Mononuclear cell (primary cell): ENCODE results near the gene ALX3. TPM values are rescaled to one million over a fixed set of nuclear protein-coding genes. Genes with fewer than 3 reads are reported as not detected.

ENCODE experiments used
- H3K27me3 ChIP-seq: 2 replicates; pipeline ENCODE4 v1.6.0; 2011; ENCODE audit warnings: low read length, control low read depth; ENCODE audit not compliant: insufficient read depth
- H3K4me1 ChIP-seq: 2 replicates; pipeline ENCODE4 v1.5.1; 2011; ENCODE audit warnings: mild to moderate bottlenecking, low read length, control low read depth; ENCODE audit not compliant: insufficient read depth
- H3K4me3 ChIP-seq: 2 replicates; pipeline ENCODE4 v1.5.1; 2011; ENCODE audit warnings: mild to moderate bottlenecking, low read length, moderate library complexity
- H3K9me3 ChIP-seq: 2 replicates; pipeline ENCODE4 v1.5.1; 2011; ENCODE audit warnings: low read depth, mild to moderate bottlenecking, control low read depth, low read length
- total RNA-seq: library from RNA; depleted of rRNA; stranded (reverse); fragments of >200 nt; gene quantifications from one replicate; pipeline ENCODE4 v1.2.3, GENCODE V29; 2012

Gene ALX3
- total RNA-seq, 1 donor = not detected

DNA sequence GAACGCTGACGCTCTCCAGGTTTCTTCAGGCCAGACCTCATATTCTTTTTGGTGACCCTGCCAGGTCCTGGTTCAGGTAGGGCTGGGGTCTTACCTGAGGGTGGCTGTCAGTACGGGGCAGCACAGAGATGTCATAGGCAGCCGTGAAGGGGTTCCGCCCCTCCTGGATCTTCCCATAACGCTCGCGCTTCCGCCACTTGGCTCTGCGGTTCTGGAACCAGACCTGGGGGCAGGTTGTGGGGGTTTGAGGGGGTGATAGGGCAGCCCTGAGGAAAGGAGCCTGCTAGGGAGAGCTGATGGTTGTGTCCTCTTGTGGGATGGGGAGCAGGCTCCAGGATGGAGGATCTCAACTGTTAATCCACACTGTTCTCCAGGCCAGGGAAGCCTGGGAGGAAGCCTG, 9.1 kb downstream of the ALX3 start:
- H3K9me3 ChIP-seq = no peaks in the 10 kb centered on the region
- H3K4me3 ChIP-seq = no peak overlapping the region
- peaks cover 4% of the 10 kb centered on the region for H3K4me1 ChIP-seq
- peaks cover 6% of the 10 kb centered on the region for H3K27me3 ChIP-seq

DNA sequence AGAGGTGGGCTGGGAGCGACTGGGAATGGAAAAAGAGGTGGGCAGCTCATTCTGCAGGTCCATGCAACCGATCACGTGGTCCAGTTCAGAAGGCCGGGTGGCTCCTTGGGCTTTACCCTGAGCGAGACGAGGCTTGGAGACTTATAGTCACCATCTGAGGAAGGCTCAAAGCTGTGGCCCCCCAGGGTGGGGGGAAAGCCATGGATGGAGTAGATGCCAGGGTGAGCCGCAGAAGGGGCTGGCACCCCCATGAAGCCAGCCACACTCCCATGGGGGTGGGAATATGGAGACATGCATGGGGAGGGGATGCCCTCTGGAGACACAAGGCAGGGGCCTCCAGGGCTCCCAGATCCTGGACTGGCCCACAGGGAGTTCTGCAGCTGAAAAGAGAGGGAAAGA, 9.8 kb downstream of the ALX3 start:
- Histone ChIP-seq H3K27me3 (no peaks in the 10 kb centered on the region), H3K4me3 (no peak overlapping the region), H3K9me3 (no peaks in the 10 kb centered on the region), H3K4me1 (peaks cover 4% of the 10 kb centered on the region)

DNA sequence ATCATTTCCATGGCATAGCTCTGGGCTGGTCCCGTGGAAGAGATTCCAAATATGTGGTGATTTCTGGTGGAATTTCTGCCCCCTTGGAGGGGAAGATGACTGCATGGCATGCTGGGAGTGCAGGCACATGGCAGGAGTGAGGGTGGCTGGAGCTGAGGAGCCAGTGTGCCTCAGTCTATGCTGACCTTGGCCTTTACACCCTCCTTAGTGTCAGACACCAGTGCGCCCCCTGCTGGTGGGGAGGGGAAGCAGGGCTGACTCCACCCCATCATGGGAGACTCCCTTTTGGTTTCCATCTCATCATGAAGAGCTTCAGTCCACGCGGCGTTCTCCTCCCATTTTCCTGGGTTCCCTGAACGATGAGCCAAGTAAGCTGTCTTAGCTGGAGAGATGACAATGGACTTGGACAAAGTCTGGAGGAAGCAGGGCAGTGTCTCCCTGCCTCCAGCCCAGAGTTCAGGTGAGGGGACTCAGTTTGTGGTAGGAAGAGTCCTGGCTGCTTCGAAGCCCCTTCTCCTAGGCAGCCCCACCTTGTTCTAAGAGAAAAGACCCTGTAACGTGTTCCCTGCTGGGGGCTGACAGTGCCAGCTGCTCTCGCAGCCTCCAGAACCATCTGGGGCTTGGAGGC, 10.3 kb downstream of the ALX3 start:
- Histone ChIP-seq H3K4me1 (peaks cover 4% of the 10 kb centered on the region), H3K9me3 (no peaks in the 10 kb centered on the region), H3K4me3 (no peak overlapping the region), H3K27me3 (no peaks in the 10 kb centered on the region)

DNA sequence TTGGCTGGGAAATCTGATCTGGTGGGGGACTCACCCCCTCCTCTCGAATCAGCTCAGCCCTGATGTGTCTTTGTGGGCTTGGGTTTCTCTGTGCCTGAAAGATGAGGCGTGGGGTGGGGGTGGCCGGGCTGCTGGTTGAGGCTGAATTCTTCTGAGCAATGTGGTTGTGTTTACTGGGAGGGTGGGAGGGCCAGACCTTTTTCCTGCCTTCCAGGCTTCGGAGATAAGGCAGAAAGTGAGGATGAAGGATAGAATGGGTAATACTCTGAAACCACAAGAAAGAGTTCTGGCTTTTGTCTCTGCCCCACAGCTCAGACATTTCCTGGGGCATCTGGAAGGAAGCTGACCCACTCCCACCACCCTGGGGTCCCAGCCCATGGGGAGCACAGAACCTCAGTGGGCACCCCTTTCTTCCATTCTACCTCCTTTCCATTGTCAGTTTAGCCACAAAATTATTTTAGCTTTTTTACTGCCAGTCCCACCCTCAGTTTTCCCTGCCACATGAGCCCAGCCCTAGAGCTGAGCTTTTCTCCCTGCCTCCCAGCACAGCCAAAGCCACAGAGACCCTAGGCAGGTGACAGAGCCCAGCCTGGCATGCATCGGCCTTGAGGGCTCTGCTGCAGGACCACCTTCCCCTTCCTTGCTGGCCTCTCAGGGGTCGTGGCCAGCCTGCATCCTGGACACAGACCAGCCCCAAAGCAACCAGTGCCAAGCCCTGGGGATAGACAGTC, 11.2 kb downstream of the ALX3 start:
- Histone ChIP-seq H3K4me1 (peaks cover 4% of the 10 kb centered on the region), H3K9me3 (no peaks in the 10 kb centered on the region), H3K4me3 (no peak overlapping the region), H3K27me3 (no peaks in the 10 kb centered on the region)

DNA sequence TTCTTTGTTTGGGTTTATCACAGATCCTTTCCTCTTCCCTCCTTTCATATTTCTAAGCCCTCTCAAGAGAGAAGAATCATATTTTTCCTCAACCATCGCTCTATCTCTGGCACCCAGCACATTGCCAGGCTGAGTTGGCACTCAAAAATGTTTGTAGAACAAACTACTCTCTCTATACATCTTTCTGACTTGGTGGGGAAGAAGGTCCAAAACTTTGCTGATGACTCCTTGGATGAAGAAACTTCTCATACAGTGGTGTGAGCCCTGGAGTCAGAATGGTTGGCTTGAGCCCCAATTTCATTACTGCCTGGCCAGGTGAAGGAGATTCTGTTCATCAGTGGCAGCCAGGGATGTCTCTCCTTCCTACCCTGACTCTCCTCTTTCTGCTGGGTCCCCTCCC, 11.9 kb downstream of the ALX3 start:
- peaks cover 4% of the 10 kb centered on the region for H3K4me1 ChIP-seq
- no peak overlapping the region for H3K4me3 ChIP-seq
- H3K9me3 ChIP-seq = no peaks in the 10 kb centered on the region
- no peaks in the 10 kb centered on the region for H3K27me3 ChIP-seq

DNA sequence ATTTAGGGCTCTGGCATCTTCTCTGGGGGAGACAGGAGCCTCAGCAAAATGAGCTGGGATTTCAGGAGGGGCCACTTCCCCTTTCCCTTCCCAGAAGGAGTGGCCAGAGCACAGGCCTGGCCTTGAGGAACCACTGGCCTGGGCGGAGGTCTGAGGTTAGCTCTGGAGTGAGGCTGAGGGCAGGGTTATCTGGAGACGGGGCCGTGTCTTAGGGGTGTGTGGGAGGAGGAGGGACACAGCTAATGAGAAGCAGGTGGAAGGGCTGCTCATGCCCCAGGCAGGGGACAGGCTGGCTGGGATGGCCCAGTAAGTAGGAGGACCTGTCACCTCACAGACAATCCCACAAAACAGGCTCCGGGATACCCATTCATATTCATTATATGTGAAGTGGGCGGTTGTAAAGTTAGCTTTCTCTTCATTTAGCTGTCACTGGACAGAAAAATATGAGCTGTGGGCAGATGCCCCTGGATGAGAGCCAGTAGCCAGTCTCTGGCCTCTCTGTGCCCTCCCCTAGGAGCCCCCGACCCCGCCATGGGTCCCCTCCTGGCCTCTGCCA, 12.4 kb downstream of the ALX3 start:
- H3K27me3 ChIP-seq = no peaks in the 10 kb centered on the region
- peaks cover 4% of the 10 kb centered on the region for H3K4me1 ChIP-seq
- H3K4me3 ChIP-seq = no peak overlapping the region
- H3K9me3 ChIP-seq = no peaks in the 10 kb centered on the region

DNA sequence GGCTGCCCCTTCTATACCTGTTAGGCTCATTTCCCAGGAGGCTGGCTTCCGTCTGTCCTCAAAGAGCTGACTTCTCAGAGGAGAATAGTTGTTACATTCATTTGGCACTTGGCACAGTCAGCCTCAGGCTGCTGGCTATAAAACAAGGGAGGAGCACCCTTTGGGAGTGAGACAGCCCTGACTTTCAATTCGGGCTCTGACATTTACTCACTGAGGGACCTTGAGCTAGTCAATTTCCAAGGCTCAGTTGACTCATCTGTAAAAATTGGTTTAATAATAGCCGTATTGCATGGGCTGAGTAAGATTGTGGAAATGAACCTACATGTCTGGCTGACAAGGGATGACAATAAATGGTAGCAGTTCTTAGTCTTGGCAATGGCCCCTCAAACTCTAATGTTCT, 13.7 kb downstream of the ALX3 start:
- Histone ChIP-seq H3K4me3 (no peak overlapping the region), H3K27me3 (no peaks in the 10 kb centered on the region), H3K4me1 (peaks cover 4% of the 10 kb centered on the region), H3K9me3 (no peaks in the 10 kb centered on the region)

DNA sequence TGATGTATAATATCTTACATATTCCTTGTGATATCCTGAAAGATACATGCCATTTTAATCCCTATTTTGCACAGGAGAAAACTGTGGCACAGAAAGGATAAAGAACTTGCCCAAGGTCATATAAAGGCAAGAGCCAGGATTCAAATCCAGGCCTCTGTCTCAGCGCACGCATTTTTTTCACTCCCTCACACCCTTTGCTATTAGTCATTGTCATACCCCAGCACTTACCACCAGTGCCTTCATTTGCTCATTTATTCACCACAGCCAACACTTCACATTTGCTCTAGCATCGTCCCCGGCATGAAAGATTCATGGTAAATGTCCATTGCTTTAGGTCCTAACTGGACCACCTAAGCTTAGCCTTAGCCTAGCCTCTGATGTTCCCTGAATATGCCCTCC, 14.2 kb downstream of the ALX3 start:
- no peaks in the 10 kb centered on the region for H3K9me3 ChIP-seq
- no peaks in the 10 kb centered on the region for H3K27me3 ChIP-seq
- peaks cover 4% of the 10 kb centered on the region for H3K4me1 ChIP-seq
- no peak overlapping the region for H3K4me3 ChIP-seq

DNA sequence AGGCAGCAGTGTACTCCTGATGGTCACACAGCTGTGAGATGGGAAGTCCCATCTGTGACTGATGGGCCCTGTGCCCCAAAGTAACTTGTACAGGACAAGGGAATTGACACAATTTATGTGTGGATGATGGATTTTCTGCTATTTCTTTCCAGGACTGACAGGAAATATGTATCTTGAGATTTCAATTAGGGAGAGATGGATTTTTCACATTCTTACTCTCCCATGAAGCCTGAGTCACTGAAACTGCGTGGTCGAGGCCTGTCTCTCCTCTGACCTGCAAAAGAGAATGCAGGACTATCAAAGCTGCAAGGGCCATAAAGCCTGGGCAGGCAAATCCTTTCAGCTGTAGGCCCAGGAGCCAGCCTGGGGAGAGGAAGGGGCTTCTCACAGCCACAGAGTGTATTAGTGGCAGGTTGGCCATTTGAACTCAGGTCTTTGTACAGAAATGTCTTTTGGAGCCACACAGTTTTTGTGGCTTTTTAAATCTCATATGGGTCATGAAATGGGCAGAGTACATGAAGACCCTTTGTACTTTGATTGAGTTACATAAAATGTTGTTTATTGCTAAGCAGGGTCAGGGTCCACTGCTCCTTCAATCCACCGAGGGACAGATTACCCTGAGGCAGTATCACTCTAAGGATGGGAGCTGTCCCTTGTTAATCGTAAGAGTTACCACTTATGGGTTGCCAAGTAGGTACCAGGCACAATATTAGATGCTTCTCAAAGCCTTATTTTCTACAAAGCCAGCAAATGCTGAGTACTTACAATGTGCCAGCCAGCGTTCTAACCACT, 14.8 kb downstream of the ALX3 start:
- peaks cover 4% of the 10 kb centered on the region for H3K4me1 ChIP-seq
- H3K9me3 ChIP-seq = no peaks in the 10 kb centered on the region
- H3K4me3 ChIP-seq = no peak overlapping the region
- no peaks in the 10 kb centered on the region for H3K27me3 ChIP-seq

DNA sequence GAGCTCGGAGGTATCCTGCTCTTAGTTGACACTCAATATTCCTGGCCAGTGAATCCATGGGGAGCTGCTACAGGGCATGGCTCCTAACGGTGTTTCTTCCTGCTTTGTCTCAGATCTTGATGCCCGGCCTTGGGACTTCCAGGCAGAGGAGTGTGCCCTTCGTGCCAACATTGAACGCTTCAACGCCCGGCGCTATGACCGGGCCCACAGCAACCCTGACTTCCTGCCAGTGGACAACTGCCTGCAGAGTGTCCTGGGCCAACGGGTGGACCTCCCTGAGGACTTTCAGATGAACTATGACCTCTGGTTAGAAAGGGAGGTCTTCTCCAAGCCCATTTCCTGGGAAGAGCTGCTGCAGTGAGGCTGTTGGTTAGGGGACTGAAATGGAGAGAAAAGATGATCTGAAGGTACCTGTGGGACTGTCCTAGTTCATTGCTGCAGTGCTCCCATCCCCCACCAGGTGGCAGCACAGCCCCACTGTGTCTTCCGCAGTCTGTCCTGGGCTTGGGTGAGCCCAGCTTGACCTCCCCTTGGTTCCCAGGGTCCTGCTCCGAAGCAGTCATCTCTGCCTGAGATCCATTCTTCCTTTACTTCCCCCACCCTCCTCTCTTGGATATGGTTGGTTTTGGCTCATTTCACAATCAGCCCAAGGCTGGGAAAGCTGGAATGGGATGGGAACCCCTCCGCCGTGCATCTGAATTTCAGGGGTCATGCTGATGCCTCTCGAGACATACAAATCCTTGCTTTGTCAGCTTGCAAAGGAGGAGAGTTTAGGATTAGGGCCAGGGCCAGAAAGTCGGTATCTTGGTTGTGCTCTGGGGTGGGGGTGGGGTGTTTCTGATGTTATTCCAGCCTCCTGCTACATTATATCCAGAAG, 16.7 kb downstream of the ALX3 start:
- H3K4me3 ChIP-seq = no peak overlapping the region
- H3K27me3 ChIP-seq = no peaks in the 10 kb centered on the region
- no peaks in the 10 kb centered on the region for H3K9me3 ChIP-seq
- H3K4me1 ChIP-seq = peaks cover 4% of the 10 kb centered on the region

DNA sequence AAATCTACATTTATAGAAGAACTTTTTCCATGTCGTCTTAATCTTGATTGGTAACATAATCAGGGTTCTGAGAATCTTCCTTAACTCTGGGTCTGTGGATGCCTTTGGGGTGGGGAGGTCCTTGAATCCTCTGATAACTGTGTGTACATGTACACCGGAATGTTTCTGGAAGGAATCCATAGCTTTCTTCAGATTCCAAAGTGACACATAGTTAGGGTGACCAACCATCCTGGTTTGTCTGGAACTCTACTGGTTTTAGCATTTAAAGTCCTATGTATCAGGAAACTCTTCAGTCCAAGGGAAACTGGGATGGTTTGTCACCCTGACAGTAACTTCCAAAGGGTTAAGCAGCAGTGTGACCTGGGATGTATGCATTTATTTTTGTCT, 19.2 kb downstream of the ALX3 start:
- H3K4me3 ChIP-seq = no peak overlapping the region
- no peaks in the 10 kb centered on the region for H3K27me3 ChIP-seq
- H3K4me1 ChIP-seq = no peaks in the 10 kb centered on the region
- no peaks in the 10 kb centered on the region for H3K9me3 ChIP-seq

DNA sequence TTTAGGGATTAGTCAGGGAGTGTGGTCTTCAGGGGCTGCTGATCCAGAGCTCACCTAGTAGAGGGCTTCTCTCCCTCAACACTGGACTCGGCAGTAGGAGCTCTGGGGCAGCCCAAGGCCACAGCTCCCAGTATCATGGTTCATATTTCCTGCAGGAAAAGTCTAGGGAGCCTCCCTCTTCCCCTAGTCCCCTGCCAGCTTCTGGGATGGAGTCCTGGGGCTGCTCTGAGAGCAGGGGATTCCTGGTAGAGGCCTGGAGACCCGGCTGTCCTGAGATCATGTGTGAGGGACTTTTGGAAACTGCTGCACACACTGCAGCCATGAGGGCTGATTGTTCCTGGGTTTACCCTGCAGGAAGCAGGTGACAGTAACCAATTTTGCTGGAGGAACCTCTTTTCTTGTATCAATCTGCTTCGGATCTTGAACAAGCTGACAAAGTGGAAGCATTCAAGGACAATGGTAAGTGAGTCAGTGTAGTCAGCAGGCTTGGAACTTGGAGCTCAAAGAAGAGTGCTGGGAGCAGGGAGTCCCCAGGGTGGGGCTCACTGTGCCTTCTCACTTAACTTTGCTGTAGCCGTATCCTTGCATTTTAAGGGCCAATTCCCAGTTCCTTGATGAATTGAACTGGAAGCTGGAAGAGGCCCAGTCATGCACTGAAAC, 19.7 kb downstream of the ALX3 start:
- no peak overlapping the region for H3K4me3 ChIP-seq
- no peaks in the 10 kb centered on the region for H3K27me3 ChIP-seq
- H3K4me1 ChIP-seq = no peaks in the 10 kb centered on the region
- H3K9me3 ChIP-seq = no peaks in the 10 kb centered on the region

DNA sequence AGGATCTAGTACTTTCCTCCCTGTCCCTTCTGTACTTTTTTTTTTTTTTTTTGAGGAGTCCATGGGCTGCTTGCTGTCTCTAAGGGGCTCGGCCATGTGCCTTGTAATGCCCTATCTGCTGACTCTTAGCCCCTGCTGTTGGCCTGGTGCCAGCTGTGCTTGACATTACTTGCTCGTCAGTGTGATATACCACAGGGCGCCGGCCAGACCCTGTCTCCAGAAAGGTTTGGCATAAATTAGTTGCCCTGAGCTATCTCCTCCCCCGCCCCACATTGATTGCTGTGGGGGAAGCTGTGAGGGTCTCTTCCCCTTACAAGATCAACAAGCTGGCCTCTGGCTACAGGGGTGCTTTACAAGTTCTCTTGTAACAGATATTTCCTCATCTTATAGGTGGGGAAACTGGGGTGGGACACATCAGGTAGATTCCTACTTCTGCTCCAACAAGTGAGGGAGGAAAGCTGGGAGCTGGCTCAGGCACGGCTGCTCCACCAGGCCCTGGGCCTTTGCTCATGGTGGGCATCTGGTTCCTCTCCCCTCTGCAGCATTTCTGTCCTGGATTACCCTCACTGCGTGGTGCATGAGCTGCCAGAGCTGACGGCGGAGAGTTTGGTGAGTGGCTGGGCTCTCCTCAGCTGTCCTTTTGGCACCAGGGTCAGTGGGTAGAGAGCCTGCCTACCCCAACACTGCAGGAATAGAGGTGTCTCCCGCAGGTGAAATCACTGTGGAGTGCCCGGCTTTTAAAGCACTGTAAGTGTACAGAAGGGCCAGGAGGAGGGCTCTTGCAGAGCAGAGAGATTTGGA, 20.5 kb downstream of the ALX3 start:
- no peak overlapping the region for H3K4me3 ChIP-seq
- H3K27me3 ChIP-seq = no peaks in the 10 kb centered on the region
- H3K9me3 ChIP-seq = no peaks in the 10 kb centered on the region
- H3K4me1 ChIP-seq = no peaks in the 10 kb centered on the region
